Left lung (tissue), 10 donors: ENCODE data around the gene LHX6. TPM values are rescaled to one million over a fixed set of nuclear protein-coding genes. Genes with fewer than 3 reads are reported as not detected.

Experiments
- ATAC-seq: fragments of 200-7000 bp; cut with Tn5 transposase; one replicate; pipeline ENCODE4 v1.9.1; 2020; ENCODE audit warnings: moderate library complexity
- DNase-seq, 4 donors: peaks; one replicate each; pipeline ENCODE4 v3.0.0-alpha.2; 2013 to 2020
- H3K27ac ChIP-seq, 2 donors: fragments of 200-600 bp; sonication (generic) in 1 of 2; one replicate each; pipeline versions ENCODE4 v1.5.0 to v1.8.0; 2020 to 2021
- H3K27me3 ChIP-seq, 2 donors: fragments of 200-600 bp; sonication (generic) in 1 of 2; one replicate each; pipeline versions ENCODE4 v1.5.0 to v1.8.0; 2020 to 2021
- H3K36me3 ChIP-seq, 2 donors: fragments of 200-600 bp; sonication (generic) in 1 of 2; one replicate each; pipeline versions ENCODE4 v1.5.0 to v1.8.0; 2020 to 2021
- H3K4me1 ChIP-seq, 2 donors: fragments of 200-600 bp; one replicate each; pipeline ENCODE4 v1.8.0; 2021
- H3K4me3 ChIP-seq, 2 donors: fragments of 200-600 bp; sonication (generic) in 1 of 2; one replicate each; pipeline versions ENCODE4 v1.5.0 to v1.8.0; 2020 to 2021; ENCODE audit warnings: mild to moderate bottlenecking in 1 of 2
- H3K9me3 ChIP-seq, 2 donors: fragments of 200-600 bp; sonication (generic) in 1 of 2; one replicate each; pipeline versions ENCODE4 v1.5.0 to v1.8.0; 2020 to 2021
- intact Hi-C, 2 donors: fragments of 100-400 bp; cut with DNase I; formaldehyde crosslinking; loops; one replicate each; pipeline versions ENCODE4 v1.11.2 to v1.14.2; 2022
- polyA plus RNA-seq, 6 donors: library from polyadenylated mRNA; unstranded; fragments of 120-200 nt; gene quantifications; one replicate each; pipeline ENCODE4 v1.2.1, GENCODE V29; 2013; ENCODE audit not compliant: insufficient read length in 6 of 6
- total RNA-seq, 2 donors: library from RNA; stranded (reverse); fragmentation: NEBNext Ultra II Directional; extraction: Animal tissue kit (Norgen Biotek cat#: 25700); gene quantifications; one replicate each; pipeline ENCODE4 v1.2.1, GENCODE V29; 2021
- TF ChIP-seq, protein P1 (sequence below), 2 donors: fragments of 200-600 bp; sonication (generic) in 1 of 2; IDR thresholded peaks; one replicate each; pipeline versions ENCODE4 v1.5.0 to v1.8.0; 2021; ENCODE audit warnings: antibody characterized with exemption in 2 of 2
- donor health status: DM: no; HTN: yes; CAD: no.
- donor health status: DM: no; HTN: no; CAD: no.

The LHX6 gene
- total and polyA plus RNA-seq, 8 donors = 4.8 to 25.4 (median 18.2) TPM

- DNase-seq = no peak
- no peaks in the 10 kb centered on the region for H3K36me3 ChIP-seq
- no peaks in the 10 kb centered on the region for H3K4me1 ChIP-seq
- peaks cover 0 to 18% of the 10 kb centered on the region in 2 donors for H3K27me3 ChIP-seq
- H3K4me3 ChIP-seq = no peak overlapping the region
- no peaks in the 10 kb centered on the region for H3K9me3 ChIP-seq
- TF ChIP-seq, protein P1, sequence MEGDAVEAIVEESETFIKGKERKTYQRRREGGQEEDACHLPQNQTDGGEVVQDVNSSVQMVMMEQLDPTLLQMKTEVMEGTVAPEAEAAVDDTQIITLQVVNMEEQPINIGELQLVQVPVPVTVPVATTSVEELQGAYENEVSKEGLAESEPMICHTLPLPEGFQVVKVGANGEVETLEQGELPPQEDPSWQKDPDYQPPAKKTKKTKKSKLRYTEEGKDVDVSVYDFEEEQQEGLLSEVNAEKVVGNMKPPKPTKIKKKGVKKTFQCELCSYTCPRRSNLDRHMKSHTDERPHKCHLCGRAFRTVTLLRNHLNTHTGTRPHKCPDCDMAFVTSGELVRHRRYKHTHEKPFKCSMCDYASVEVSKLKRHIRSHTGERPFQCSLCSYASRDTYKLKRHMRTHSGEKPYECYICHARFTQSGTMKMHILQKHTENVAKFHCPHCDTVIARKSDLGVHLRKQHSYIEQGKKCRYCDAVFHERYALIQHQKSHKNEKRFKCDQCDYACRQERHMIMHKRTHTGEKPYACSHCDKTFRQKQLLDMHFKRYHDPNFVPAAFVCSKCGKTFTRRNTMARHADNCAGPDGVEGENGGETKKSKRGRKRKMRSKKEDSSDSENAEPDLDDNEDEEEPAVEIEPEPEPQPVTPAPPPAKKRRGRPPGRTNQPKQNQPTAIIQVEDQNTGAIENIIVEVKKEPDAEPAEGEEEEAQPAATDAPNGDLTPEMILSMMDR (IDR thresholded peaks at IDR 0.05) = no peak
- no peak overlapping the region for H3K27ac ChIP-seq
- intact Hi-C loops = no loop called here
- ATAC-seq = no peak
Measured at GRCh38 chr9:122205176-122205575, 23.6 kb downstream of the LHX6 start.

- ATAC-seq (no peak), DNase-seq (no peak)
- intact Hi-C loops = no loop called here
- TF ChIP-seq, protein P1 (IDR thresholded peaks at IDR 0.05) = no peak
- Histone ChIP-seq H3K27ac (no peak overlapping the region), H3K36me3 (no peaks in the 10 kb centered on the region), H3K27me3 (peaks cover 0 to 16% of the 10 kb centered on the region in 2 donors), H3K4me1 (no peaks in the 10 kb centered on the region), H3K9me3 (no peaks in the 10 kb centered on the region), H3K4me3 (no peak overlapping the region)
Measured at GRCh38 chr9:122204491-122204890, 24.3 kb downstream of the LHX6 start.

GRCh38 chr9:122204055-122204454, 24.7 kb downstream of the LHX6 start:
- Histone ChIP-seq H3K9me3 (no peaks in the 10 kb centered on the region), H3K27me3 (peaks cover 0 to 12% of the 10 kb centered on the region in 2 donors), H3K4me3 (no peak overlapping the region), H3K36me3 (no peaks in the 10 kb centered on the region), H3K27ac (no peak overlapping the region), H3K4me1 (no peaks in the 10 kb centered on the region)
- ATAC-seq (no peak), DNase-seq (no peak)
- intact Hi-C loops = no loop called here
- TF ChIP-seq, protein P1 (IDR thresholded peaks at IDR 0.05) = no peak

DNA sequence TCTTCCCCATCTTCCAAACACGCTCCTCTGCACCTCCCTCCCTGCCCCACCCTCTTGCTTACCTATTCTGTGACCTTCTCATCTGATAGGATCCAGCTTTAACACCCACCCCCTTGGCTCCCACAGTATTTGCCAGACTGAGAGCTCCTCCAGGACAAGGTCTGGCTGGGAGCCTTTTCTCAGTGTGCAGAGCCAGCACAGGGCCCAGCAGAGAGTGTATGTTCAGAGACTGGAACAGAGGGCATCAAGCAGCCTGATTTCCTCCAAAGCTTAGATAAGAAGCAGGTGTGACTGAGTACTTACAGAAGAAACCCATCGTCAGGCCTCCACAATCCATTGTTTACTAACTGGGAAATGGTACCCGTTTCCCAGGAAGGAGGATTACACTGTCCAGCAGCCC, 26.6 kb downstream of the LHX6 start:
- Histone ChIP-seq H3K36me3 (no peaks in the 10 kb centered on the region), H3K4me3 (no peak overlapping the region), H3K27ac (no peak overlapping the region), H3K9me3 (no peaks in the 10 kb centered on the region), H3K4me1 (no peaks in the 10 kb centered on the region), H3K27me3 (peaks cover 0 to 8% of the 10 kb centered on the region in 2 donors)
- DNase-seq = peak in 1 of 4 donors; percentile 3
- no peak for ATAC-seq
- intact Hi-C loops = no loop called here
- TF ChIP-seq, protein P1 (IDR thresholded peaks at IDR 0.05) = no peak

DNA sequence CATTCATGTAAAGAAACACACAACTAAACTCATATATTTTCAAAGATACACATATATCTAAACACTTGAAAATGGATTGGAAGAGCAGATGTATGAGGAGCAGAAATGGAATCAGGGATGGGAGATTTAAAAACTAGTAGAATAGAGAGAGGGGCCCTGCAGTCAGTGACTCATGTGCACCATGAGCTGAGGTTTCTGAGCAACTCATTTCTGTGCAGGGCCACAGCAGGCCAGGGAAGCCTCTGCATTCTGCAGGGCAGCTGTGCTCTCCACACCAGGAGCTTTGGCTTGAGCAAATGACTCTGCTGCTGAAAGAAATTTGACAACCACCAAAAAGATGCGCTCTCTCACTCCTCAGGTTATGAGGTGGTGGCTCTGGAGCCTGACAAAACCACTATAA, 27.1 kb downstream of the LHX6 start:
- ATAC-seq = no peak
- intact Hi-C loops = no loop called here
- no peak overlapping the region for H3K4me3 ChIP-seq

More for the DNA sequence above, 27.1 kb downstream of the LHX6 start:
- Histone ChIP-seq H3K36me3 (no peaks in the 10 kb centered on the region), H3K9me3 (no peaks in the 10 kb centered on the region), H3K4me1 (no peaks in the 10 kb centered on the region), H3K27ac (no peak overlapping the region), H3K27me3 (peaks cover 0 to 9% of the 10 kb centered on the region in 2 donors)
- TF ChIP-seq, protein P1 (IDR thresholded peaks at IDR 0.05) = no peak
- peak in 1 of 4 donors; percentile 18 for DNase-seq
